H1 (cell line): ENCODE results near the gene COMMD1. TPM values are rescaled to one million over a fixed set of nuclear protein-coding genes. Genes with fewer than 3 reads are reported as not detected.

Experiments used
- CTCF ChIA-PET: fragments of 300-600 bp; sonication (Branson Sonifier 250); formaldehyde crosslinking; loops from one replicate; lab custom pipeline; 2021; ENCODE audit not compliant: partially characterized antibody; lab: Charles Lee
- POLR2A ChIA-PET: fragments of 300-600 bp; sonication (Branson Sonifier 250); formaldehyde crosslinking; loops from one replicate; lab custom pipeline; 2021; ENCODE audit warnings: inconsistent platforms; ENCODE audit not compliant: partially characterized antibody; lab: Charles Lee
- DNase-seq, 2 experiments: peaks; one replicate each; pipeline versions ENCODE4 v3.0.0 to v3.0.0-alpha.2; 2010 to 2022; ENCODE audit warnings: low spot score in 2 of 2, low read depth in 1 of 2, mixed read lengths in 1 of 2
- FAIRE-seq: peaks from 2 replicates; lab custom pipeline; 2011; peaks lifted over from hg19 to GRCh38; lab: Jason Lieb, UNC
- H2AFZ ChIP-seq: 2 replicates; pipeline ENCODE4 v1.8.1; 2012; ENCODE audit warnings: low read length, inconsistent platforms
- H2AK5ac ChIP-seq: 2 replicates; pipeline ENCODE4 v1.6.1; 2013; ENCODE audit warnings: low read depth, low read length
- H2BK120ac ChIP-seq: replicated peaks from 2 replicates; pipeline ENCODE3; 2013; ENCODE audit warnings: low read depth, low read length, inconsistent platforms
- H2BK12ac ChIP-seq: 2 replicates; pipeline ENCODE4 v1.6.1; 2013; ENCODE audit warnings: low read depth, low read length
- H2BK15ac ChIP-seq: 2 replicates; pipeline ENCODE4 v1.6.1; 2013; ENCODE audit warnings: low read length
- H2BK20ac ChIP-seq: 2 replicates; pipeline ENCODE4 v1.6.1; 2013; ENCODE audit warnings: low read length
- H2BK5ac ChIP-seq: 2 replicates; pipeline ENCODE4 v1.6.1; 2013; ENCODE audit warnings: low read depth, low read length
- H3K14ac ChIP-seq: 2 replicates; pipeline ENCODE4 v1.6.1; 2013; ENCODE audit warnings: inconsistent platforms; ENCODE audit not compliant: insufficient read length
- H3K18ac ChIP-seq: 2 replicates; pipeline ENCODE4 v1.6.1; 2013; ENCODE audit warnings: low read length; ENCODE audit errors: extremely low read depth
- H3K23ac ChIP-seq: 2 replicates; pipeline ENCODE4 v1.6.1; 2013; ENCODE audit warnings: inconsistent platforms; ENCODE audit not compliant: insufficient read length
- H3K23me2 ChIP-seq: 2 replicates; pipeline ENCODE4 v1.6.1; 2013; ENCODE audit warnings: low read depth, low read length
- H3K27ac ChIP-seq: 2 replicates; pipeline ENCODE4 v1.6.1; 2011; ENCODE audit warnings: low read depth, low read length, inconsistent platforms
- H3K27me3 ChIP-seq, 4 experiments: replicated peaks in 1 of 4; 1 replicate in 1 of 4; 2 replicates in 3 of 4; pipeline versions ENCODE4 v1.6.1 to v1.8.1; 2011 to 2013; ENCODE audit warnings: low read length in 3 of 4, mild to moderate bottlenecking in 3 of 4, inconsistent platforms in 2 of 4, mixed read lengths in 2 of 4, moderate library complexity in 1 of 4; ENCODE audit not compliant: control insufficient read depth in 3 of 4, insufficient read depth in 3 of 4; ENCODE audit errors: extremely low read depth in 1 of 4
- H3K36me3 ChIP-seq, 4 experiments: 2 replicates each; pipeline versions ENCODE4 v1.6.1 to v1.8.1; 2011 to 2013; ENCODE audit warnings: mild to moderate bottlenecking in 4 of 4, low read length in 3 of 4, moderate library complexity in 2 of 4, control low read depth in 1 of 4, inconsistent platforms in 1 of 4; ENCODE audit not compliant: insufficient read depth in 4 of 4, control insufficient read depth in 2 of 4
- H3K4ac ChIP-seq: replicated peaks from 2 replicates; pipeline ENCODE3; 2013; ENCODE audit warnings: low read length, low read depth, mixed read lengths, inconsistent platforms; ENCODE audit not compliant: insufficient read length
- H3K4me1 ChIP-seq, 4 experiments: replicated peaks in 1 of 4; 1 replicate in 1 of 4; 2 replicates in 3 of 4; pipeline versions ENCODE4 v1.6.1 to v1.8.1; 2011 to 2013; ENCODE audit warnings: low read length in 3 of 4, inconsistent platforms in 2 of 4, mixed read lengths in 1 of 4; ENCODE audit not compliant: insufficient read depth in 4 of 4, control insufficient read depth in 3 of 4
- H3K4me2 ChIP-seq, 2 experiments: 2 replicates each; pipeline versions ENCODE4 v1.6.1 to v1.8.1; 2011 to 2013; ENCODE audit warnings: low read depth in 2 of 2, low read length in 2 of 2, control low read depth in 1 of 2, inconsistent platforms in 1 of 2, mild to moderate bottlenecking in 1 of 2; ENCODE audit not compliant: insufficient read depth in 1 of 2
- H3K4me3 ChIP-seq, 4 experiments: fragments of 200-600, 300-600 bp in 1 of 4; sonication (generic), shearing (Covaris generic), sonication (Bioruptor Twin) in 1 of 4; 2 replicates each; pipeline versions ENCODE4 v1.5.1 to v1.8.1; 2011 to 2016; ENCODE audit warnings: low read length in 4 of 4, low read depth in 3 of 4, control low read depth in 2 of 4, inconsistent platforms in 2 of 4, mild to moderate bottlenecking in 2 of 4, mixed read lengths in 1 of 4, moderate library complexity in 1 of 4; ENCODE audit not compliant: insufficient read depth in 2 of 4; ENCODE audit errors: extremely low read depth in 1 of 4
- H3K56ac ChIP-seq: replicated peaks from 2 replicates; pipeline ENCODE3; 2013; ENCODE audit warnings: low read depth, mild to moderate bottlenecking, mixed read lengths, low read length, inconsistent platforms; ENCODE audit not compliant: insufficient read length
- H3K79me1 ChIP-seq: 2 replicates; pipeline ENCODE4 v1.6.1; 2013; ENCODE audit warnings: low read depth, low read length, control low read depth
- H3K79me2 ChIP-seq, 2 experiments: 2 replicates each; pipeline versions ENCODE4 v1.6.1 to v1.8.1; 2012 to 2013; ENCODE audit warnings: low read length in 2 of 2, mild to moderate bottlenecking in 2 of 2, inconsistent platforms in 1 of 2; ENCODE audit not compliant: insufficient read depth in 2 of 2, control insufficient read depth in 1 of 2
- H3K9ac ChIP-seq, 4 experiments: replicated peaks in 1 of 4; 1 replicate in 1 of 4; 2 replicates in 3 of 4; pipeline versions ENCODE4 v1.6.1 to v1.8.1; 2011 to 2013; ENCODE audit warnings: low read depth in 3 of 4, low read length in 3 of 4, control low read depth in 2 of 4, mild to moderate bottlenecking in 2 of 4, moderate library complexity in 2 of 4, inconsistent platforms in 1 of 4; ENCODE audit errors: extremely low read depth in 1 of 4
- H3K9me3 ChIP-seq, 2 experiments: 2 replicates each; pipeline versions ENCODE4 v1.6.1 to v1.8.1; 2012 to 2013; ENCODE audit warnings: mild to moderate bottlenecking in 2 of 2, moderate library complexity in 2 of 2, control low read depth in 1 of 2, inconsistent platforms in 1 of 2, low read depth in 1 of 2, low read length in 1 of 2, mixed read lengths in 1 of 2; ENCODE audit not compliant: insufficient read depth in 2 of 2
- H4K20me1 ChIP-seq, 2 experiments: replicated peaks in 1 of 2; 2 replicates each; pipeline versions ENCODE3 to v1.8.1; 2011 to 2013; ENCODE audit warnings: inconsistent platforms in 2 of 2, low read length in 2 of 2, mild to moderate bottlenecking in 1 of 2; ENCODE audit not compliant: insufficient read depth in 2 of 2, control insufficient read depth in 1 of 2
- H4K5ac ChIP-seq: 2 replicates; pipeline ENCODE4 v1.6.1; 2013; ENCODE audit warnings: low read length, low read depth, mixed read lengths, inconsistent platforms; ENCODE audit not compliant: insufficient read length
- H4K8ac ChIP-seq: 2 replicates; pipeline ENCODE4 v1.8.0; 2013; ENCODE audit warnings: mild to moderate bottlenecking, moderate library complexity, low read length, inconsistent platforms; ENCODE audit not compliant: insufficient read depth; ENCODE audit errors: extremely low read depth
- H4K91ac ChIP-seq: replicated peaks from 2 replicates; pipeline ENCODE3; 2013; ENCODE audit warnings: low read length, mixed read lengths, inconsistent platforms; ENCODE audit not compliant: insufficient read length
- CBX8 ChIP-seq: fragments of 300-800, 300-1000 bp; sonication (generic); IDR thresholded peaks from 2 replicates; pipeline ENCODE4 v1.7.1; 2016; ENCODE audit warnings: low read depth, low read length, borderline replicate concordance
- CHD1 ChIP-seq: IDR thresholded peaks from 2 replicates; pipeline ENCODE4 v1.6.1; 2012; ENCODE audit warnings: low read depth, low read length, improper control_type of control experiment
- FOSL1 ChIP-seq: IDR thresholded peaks from 2 replicates; pipeline ENCODE4 v1.6.1; 2011; ENCODE audit warnings: mild to moderate bottlenecking, low read depth, low read length, moderate library complexity; ENCODE audit not compliant: insufficient read depth
- KDM4A ChIP-seq: IDR thresholded peaks from one replicate; pipeline ENCODE4 v1.7.1; 2012; ENCODE audit warnings: low read depth, mild to moderate bottlenecking, moderate library complexity, low read length, inconsistent platforms; ENCODE audit not compliant: severe bottlenecking
- PHF8 ChIP-seq: fragments of 200-600 bp; sonication (generic); conservative IDR thresholded peaks from 2 replicates; pipeline ENCODE4 v1.7.1; 2012; ENCODE audit warnings: low read depth, mild to moderate bottlenecking, inconsistent platforms, low read length, moderate library complexity
- RBBP5 ChIP-seq: IDR thresholded peaks from 2 replicates; pipeline ENCODE4 v1.7.1; 2012; ENCODE audit warnings: low read depth, mild to moderate bottlenecking, inconsistent platforms, low read length, moderate library complexity, borderline replicate concordance
- SAP30 ChIP-seq: fragments of 300-600 bp; sonication (generic); IDR thresholded peaks from 2 replicates; pipeline ENCODE4 v1.7.1; 2012; ENCODE audit warnings: low read length, moderate library complexity, mild to moderate bottlenecking, inconsistent platforms; ENCODE audit not compliant: insufficient read depth, insufficient replicate concordance
- SIRT6 ChIP-seq: IDR thresholded peaks from one replicate; pipeline ENCODE4 v1.7.1; 2012; ENCODE audit warnings: low read length, inconsistent platforms
- SUZ12 ChIP-seq: fragments of 200-600 bp; sonication (generic); IDR thresholded peaks from 2 replicates; pipeline ENCODE4 v1.6.1; 2012; ENCODE audit warnings: mild to moderate bottlenecking, inconsistent platforms, low read length, moderate library complexity, mixed read lengths
- TAF7 ChIP-seq: optimal IDR thresholded peaks from 2 replicates; pipeline ENCODE3; 2011; ENCODE audit warnings: low read depth, mild to moderate bottlenecking, inconsistent platforms, low read length, moderate library complexity, borderline replicate concordance
- TEAD4 ChIP-seq: IDR thresholded peaks from 2 replicates; pipeline ENCODE4 v1.6.1; 2012; ENCODE audit warnings: low read depth, low read length, inconsistent platforms, mixed read lengths
- whole genome bisulfite sequencing, 2 experiments: shearing (Covaris generic) in 1 of 2; methylation state at CpG; one replicate each; pipeline versions ENCODE4 v1.1.6 to v1.1.7; 2013 to 2015; ENCODE audit warnings: low lambda C conversion rate in 2 of 2, mixed read lengths in 2 of 2, inconsistent platforms in 1 of 2, low coverage in 1 of 2, missing lambda C conversion rate in 1 of 2; ENCODE audit not compliant: insufficient replicate concordance in 2 of 2, insufficient coverage in 1 of 2, insufficient read length in 1 of 2; ENCODE audit errors: extremely low coverage in 1 of 2, missing lambda C conversion rate in 1 of 2; 5-methylcytosine and 5-hydroxymethylcytosine counted together
- polyA plus RNA-seq, 7 experiments: library from polyadenylated mRNA; depleted of rRNA in 3 of 7; stranded (reverse) in 5 of 7; unstranded in 2 of 7; fragments of >200 nt in 5 of 7; fragments of 200-250 nt in 2 of 7; gene quantifications; 1 replicate in 5 of 7; 2 replicates in 1 of 7; 4 replicates in 1 of 7; pipeline versions ENCODE4 v1.2.1 to v1.2.3, GENCODE V29; 2011 to 2013; ENCODE audit warnings: missing spikeins in 2 of 7, mixed read lengths in 2 of 7
- total RNA-seq: library from RNA; stranded (reverse); fragmentation: NEBNext Ultra II Directional; extraction: Animal tissue kit (Norgen Biotek cat#: 25700); gene quantifications from 2 replicates; pipeline ENCODE4 v1.2.1, GENCODE V29; 2021
- TF ChIP-seq, protein P1 (sequence below): IDR thresholded peaks from 2 replicates; pipeline ENCODE4 v1.6.1; 2011; ENCODE audit warnings: low read length, improper control_type of control experiment
- TF ChIP-seq, protein P2 (sequence below): IDR thresholded peaks from 2 replicates; pipeline ENCODE4 v1.6.1; 2012; ENCODE audit warnings: inconsistent platforms

COMMD1 gene
- total and polyA plus RNA-seq, 2 of the 8 experiments (the other 6 are each of a cell fraction or from before 2014, with no cell fraction given), result 23.5 to 28.3 TPM

DNA sequence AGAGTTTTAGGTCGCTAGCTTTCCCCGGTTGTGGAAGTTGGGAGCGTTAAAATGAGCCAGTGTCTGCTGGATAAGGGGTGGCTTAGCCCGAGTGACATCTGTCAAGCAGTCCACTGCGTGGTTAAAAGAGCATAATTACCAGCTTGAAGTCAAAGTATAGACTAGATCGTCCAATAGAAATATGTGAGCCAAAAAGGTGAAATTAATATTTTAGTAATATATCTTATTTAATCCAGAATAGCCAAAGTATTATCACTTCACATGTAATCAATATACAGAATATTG, 654 bp downstream of the COMMD1 start:
- Histone ChIP-seq H3K23ac (no peak overlapping the region), H3K4me2 (peak overlapping the region; percentile 75 to 77), H2BK12ac (no peak overlapping the region), H3K27me3 (no peaks in the 10 kb centered on the region), H2BK5ac (no peak overlapping the region), H2AK5ac (no peak overlapping the region), H3K18ac (no peak overlapping the region), H3K4me3 (peak overlapping the region; percentile 73 to 94 (median 92)), H3K23me2 (peaks cover 5% of the 10 kb centered on the region; the same call in 1 of the 2 replicates), H3K9me3 (no peaks in the 10 kb centered on the region), H2BK120ac (no peak overlapping the region), H3K4ac (no peak overlapping the region), H4K5ac (no peak overlapping the region), H3K4me1 (no peaks in the 10 kb centered on the region), H3K27ac (no peak overlapping the region), H2BK20ac (no peak overlapping the region), H2BK15ac (no peak overlapping the region), H3K9ac (peak overlapping the region in 1 of 4 experiments; percentile 70; a peak in 3 of 7 replicates), H2AFZ (0 out of 2 replicates have a peak overlapping the region, but pooled peaks have one; percentile 90), H3K36me3 (no peaks in the 10 kb centered on the region), H3K79me1 (no peaks in the 10 kb centered on the region), H3K79me2 (no peaks in the 10 kb centered on the region), H3K14ac (no peak overlapping the region), H4K20me1 (no peaks in the 10 kb centered on the region), H4K8ac (no peak overlapping the region), H3K56ac (no peak overlapping the region), H4K91ac (no peak overlapping the region)
- 30% methylated on average over 6 of the region's 6 CpGs; no CpG with 5 or more reads in 1 of the 2 experiments for WGBS, 2 experiments
- FAIRE-seq (no peak), DNase-seq (no peak)
- CTCF ChIA-PET, result interaction anchor here (1.2 kb wide), 1 partner anchor 46 kb away, joined by 3 read pairs; no protein-coding TSS in a partner anchor
- POLR2A ChIA-PET, result interaction anchor here (1.8 kb wide), 1 partner anchor 13 kb away, joined by 4 read pairs; no protein-coding TSS in a partner anchor
- TF ChIP-seq CBX8 (no peak), SIRT6 (no peak), TEAD4 (no peak), KDM4A (no peak), FOSL1 (no peak), SUZ12 (no peak), TAF7 (no peak), SAP30 (no peak), PHF8 (no peak), CHD1 (no peak), RBBP5 (no peak)
- TF ChIP-seq, protein P1, sequence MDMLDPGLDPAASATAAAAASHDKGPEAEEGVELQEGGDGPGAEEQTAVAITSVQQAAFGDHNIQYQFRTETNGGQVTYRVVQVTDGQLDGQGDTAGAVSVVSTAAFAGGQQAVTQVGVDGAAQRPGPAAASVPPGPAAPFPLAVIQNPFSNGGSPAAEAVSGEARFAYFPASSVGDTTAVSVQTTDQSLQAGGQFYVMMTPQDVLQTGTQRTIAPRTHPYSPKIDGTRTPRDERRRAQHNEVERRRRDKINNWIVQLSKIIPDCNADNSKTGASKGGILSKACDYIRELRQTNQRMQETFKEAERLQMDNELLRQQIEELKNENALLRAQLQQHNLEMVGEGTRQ, result no peak
- TF ChIP-seq, protein P2, sequence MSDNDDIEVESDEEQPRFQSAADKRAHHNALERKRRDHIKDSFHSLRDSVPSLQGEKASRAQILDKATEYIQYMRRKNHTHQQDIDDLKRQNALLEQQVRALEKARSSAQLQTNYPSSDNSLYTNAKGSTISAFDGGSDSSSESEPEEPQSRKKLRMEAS, result no peak
